Ovary (tissue), 3 donors: ENCODE measurements around the gene TRMT6.

Source experiments
- EP300 ChIP-seq: sonication (generic); formaldehyde crosslinking; IDR thresholded peaks from one replicate; pipeline ENCODE4 v1.6.1; 2017; ENCODE audit warnings: antibody characterized with exemption
- POLR2A ChIP-seq: fragments of 450-650 bp; IDR thresholded peaks from one replicate; pipeline ENCODE4 v1.6.1; 2017; ENCODE audit warnings: antibody characterized with exemption, mild to moderate bottlenecking, moderate library complexity
- TF ChIP-seq, protein P1 (sequence below), 3 donors: fragments of 450-650 bp in 2 of 3; fragments of 200-600 bp in 1 of 3; IDR thresholded peaks; one replicate each; pipeline versions ENCODE4 v1.5.1 to v1.8.0; 2016 to 2022; ENCODE audit warnings: antibody characterized with exemption in 3 of 3, mild to moderate bottlenecking in 1 of 3
- donor health status: DM: no; HTN: no; CAD: no.

- TF ChIP-seq POLR2A = no peak
- TF ChIP-seq, protein P1, sequence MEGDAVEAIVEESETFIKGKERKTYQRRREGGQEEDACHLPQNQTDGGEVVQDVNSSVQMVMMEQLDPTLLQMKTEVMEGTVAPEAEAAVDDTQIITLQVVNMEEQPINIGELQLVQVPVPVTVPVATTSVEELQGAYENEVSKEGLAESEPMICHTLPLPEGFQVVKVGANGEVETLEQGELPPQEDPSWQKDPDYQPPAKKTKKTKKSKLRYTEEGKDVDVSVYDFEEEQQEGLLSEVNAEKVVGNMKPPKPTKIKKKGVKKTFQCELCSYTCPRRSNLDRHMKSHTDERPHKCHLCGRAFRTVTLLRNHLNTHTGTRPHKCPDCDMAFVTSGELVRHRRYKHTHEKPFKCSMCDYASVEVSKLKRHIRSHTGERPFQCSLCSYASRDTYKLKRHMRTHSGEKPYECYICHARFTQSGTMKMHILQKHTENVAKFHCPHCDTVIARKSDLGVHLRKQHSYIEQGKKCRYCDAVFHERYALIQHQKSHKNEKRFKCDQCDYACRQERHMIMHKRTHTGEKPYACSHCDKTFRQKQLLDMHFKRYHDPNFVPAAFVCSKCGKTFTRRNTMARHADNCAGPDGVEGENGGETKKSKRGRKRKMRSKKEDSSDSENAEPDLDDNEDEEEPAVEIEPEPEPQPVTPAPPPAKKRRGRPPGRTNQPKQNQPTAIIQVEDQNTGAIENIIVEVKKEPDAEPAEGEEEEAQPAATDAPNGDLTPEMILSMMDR (IDR thresholded peaks at IDR 0.05) = no peak
- TF ChIP-seq EP300 = no peak
These were observed 40.6 kb upstream of the TRMT6 start for GRCh38 chr20:5990946-5991345.
